ENCODE results near the gene FGD5.

Gene FGD5

GRCh38 chr3:14947100-14947885 is 128.5 kb downstream of the FGD5 start, which contains the start of gene NR2C2:
Gene NR2C2 (plus strand): TSS chr3:14947583. CDS start chr3:15003915, 56,332 bp downstream.
- POLR2A ChIA-PET (ENCODE audit: low non-redundant PET), result interaction anchor here (0.6 kb wide), 1 partner anchor 64 kb away, joined by 3 read pairs; no protein-coding TSS in a partner anchor
- DNase-seq (ENCODE audit: low spot score), result peak; percentile 86
- no peak for TF ChIP-seq CTCF (conservative IDR thresholded peaks at IDR 0.05; ENCODE audit: low read depth)
- CTCF ChIA-PET, result no interaction called here
- peak within 1 kb of the TSS; percentile 99 for H3K27ac ChIP-seq

- ChIA-PET CTCF (no interaction called here), POLR2A (ENCODE audit: low non-redundant PET) (interaction anchor here (0.6 kb wide), 1 partner anchor 63 kb away, joined by 3 read pairs; no protein-coding TSS in a partner anchor)
- no peak for TF ChIP-seq CTCF (conservative IDR thresholded peaks at IDR 0.05; ENCODE audit: low read depth)
- H3K27ac ChIP-seq, result peak overlapping the region; percentile 99
- peak; percentile 99 for DNase-seq (ENCODE audit: low spot score)
Measured at GRCh38 chr3:14947886-14948608, 129.3 kb downstream of the FGD5 start.

- ChIA-PET POLR2A (ENCODE audit: low non-redundant PET) (no interaction called here), CTCF (no interaction called here)
- DNase-seq (ENCODE audit: low spot score), result no peak
- no peak for TF ChIP-seq CTCF (conservative IDR thresholded peaks at IDR 0.05; ENCODE audit: low read depth)
- peak overlapping the region; percentile 99 for H3K27ac ChIP-seq
Measured at GRCh38 chr3:14948609-14949038, 129.9 kb downstream of the FGD5 start.

- CTCF ChIA-PET, result no interaction called here
- no peak for DNase-seq (ENCODE audit: low spot score)
- no peak for TF ChIP-seq CTCF (conservative IDR thresholded peaks at IDR 0.05; ENCODE audit: low read depth)
- POLR2A ChIA-PET (ENCODE audit: low non-redundant PET), result no interaction called here
- peak overlapping the region; percentile 99; the same call in 1 of the 2 replicates for H3K27ac ChIP-seq
Measured at GRCh38 chr3:14949126-14949525, 130.4 kb downstream of the FGD5 start.

GRCh38 chr3:14950274-14950673 is 131.5 kb downstream of the FGD5 start:
- TF ChIP-seq CTCF (conservative IDR thresholded peaks at IDR 0.05; ENCODE audit: low read depth), result no peak
- ChIA-PET CTCF (interaction anchor here (1.2 kb wide), 1 partner anchor 8 kb away, joined by 4 read pairs; no protein-coding TSS in a partner anchor), POLR2A (ENCODE audit: low non-redundant PET) (no interaction called here)
- no peak for DNase-seq (ENCODE audit: low spot score)
- no peak overlapping the region for H3K27ac ChIP-seq

- DNase-seq (ENCODE audit: low spot score), result no peak
- POLR2A ChIA-PET (ENCODE audit: low non-redundant PET), result no interaction called here
- H3K27ac ChIP-seq, result no peak overlapping the region
- CTCF ChIA-PET, result no interaction called here
- TF ChIP-seq CTCF (conservative IDR thresholded peaks at IDR 0.05; ENCODE audit: low read depth), result no peak
Measured at GRCh38 chr3:14957153-14957552, 138.4 kb downstream of the FGD5 start.

Data from RWPE1 (cell line).